Measurements from ENCODE around the gene SH3PXD2B.
"Not testable (repeated sequence)": the region's sequence is repeated elsewhere in the genome, so short reads cannot be mapped to it uniquely, and the experiment has no call there.

Gene SH3PXD2B

GRCh38 chr5:172305380-172305779 is 148.9 kb downstream of the SH3PXD2B start:
- FAIRE-seq (no peak), DNase-seq (ENCODE audit: insufficient read length) (no peak)
- TF ChIP-seq POLR2A (IDR thresholded peaks at IDR 0.05; ENCODE audit: low read depth, low read length) = no peak
- TF ChIP-seq TAF1 (IDR thresholded peaks at IDR 0.05; ENCODE audit: borderline replicate concordance, low read depth, low read length) = no peak
- no peak for TF ChIP-seq POLR2AphosphoS5 (IDR thresholded peaks at IDR 0.05; ENCODE audit: low read depth, low read length)

GRCh38 chr5:172303572-172304335 is 150.6 kb downstream of the SH3PXD2B start:
- FAIRE-seq (no peak), DNase-seq (ENCODE audit: insufficient read length) (no peak)
- TF ChIP-seq TAF1 (IDR thresholded peaks at IDR 0.05; ENCODE audit: borderline replicate concordance, low read depth, low read length) (no peak), POLR2A (IDR thresholded peaks at IDR 0.05; ENCODE audit: low read depth, low read length) (peak; percentile 45; the same call in 1 of the 2 replicates)

- FAIRE-seq (no peak), DNase-seq (ENCODE audit: insufficient read length) (no peak)
- no peak for TF ChIP-seq POLR2A (IDR thresholded peaks at IDR 0.05; ENCODE audit: low read depth, low read length)
- TF ChIP-seq POLR2AphosphoS5 (IDR thresholded peaks at IDR 0.05; ENCODE audit: low read depth, low read length) = no peak
- TF ChIP-seq TAF1 (IDR thresholded peaks at IDR 0.05; ENCODE audit: borderline replicate concordance, low read depth, low read length) = no peak
Measured at GRCh38 chr5:172303162-172303561, 151.2 kb downstream of the SH3PXD2B start.

- FAIRE-seq (no peak), DNase-seq (ENCODE audit: insufficient read length) (no peak)
- TF ChIP-seq POLR2AphosphoS5 (IDR thresholded peaks at IDR 0.05; ENCODE audit: low read depth, low read length) (no peak), POLR2A (IDR thresholded peaks at IDR 0.05; ENCODE audit: low read depth, low read length) (no peak), TAF1 (IDR thresholded peaks at IDR 0.05; ENCODE audit: borderline replicate concordance, low read depth, low read length) (no peak)
Measured at GRCh38 chr5:172302047-172302710, 152.1 kb downstream of the SH3PXD2B start.

GRCh38 chr5:172299916-172300439 is 154.3 kb downstream of the SH3PXD2B start:
- DNase-seq (ENCODE audit: insufficient read length) (no peak), FAIRE-seq (no peak)
- no peak for TF ChIP-seq POLR2AphosphoS5 (IDR thresholded peaks at IDR 0.05; ENCODE audit: low read depth, low read length)
- TF ChIP-seq POLR2A (IDR thresholded peaks at IDR 0.05; ENCODE audit: low read depth, low read length) = no peak
- no peak for TF ChIP-seq TAF1 (IDR thresholded peaks at IDR 0.05; ENCODE audit: borderline replicate concordance, low read depth, low read length)

- TF ChIP-seq POLR2A (IDR thresholded peaks at IDR 0.05; ENCODE audit: low read depth, low read length) (no peak), TAF1 (IDR thresholded peaks at IDR 0.05; ENCODE audit: borderline replicate concordance, low read depth, low read length) (no peak), POLR2AphosphoS5 (IDR thresholded peaks at IDR 0.05; ENCODE audit: low read depth, low read length) (no peak)
- DNase-seq (ENCODE audit: insufficient read length) = no peak
- FAIRE-seq = no peak
Measured at GRCh38 chr5:172294831-172295230, 159.5 kb downstream of the SH3PXD2B start.

GRCh38 chr5:172293745-172294342 is 160.5 kb downstream of the SH3PXD2B start:
- FAIRE-seq (peak; percentile 89), DNase-seq (ENCODE audit: insufficient read length) (no peak)
- TF ChIP-seq POLR2AphosphoS5 (IDR thresholded peaks at IDR 0.05; ENCODE audit: low read depth, low read length) = no peak
- TF ChIP-seq TAF1 (IDR thresholded peaks at IDR 0.05; ENCODE audit: borderline replicate concordance, low read depth, low read length) = no peak
- no peak for TF ChIP-seq POLR2A (IDR thresholded peaks at IDR 0.05; ENCODE audit: low read depth, low read length)

GRCh38 chr5:172293054-172293744 is 161.1 kb downstream of the SH3PXD2B start:
- TF ChIP-seq POLR2A (IDR thresholded peaks at IDR 0.05; ENCODE audit: low read depth, low read length) (no peak), TAF1 (IDR thresholded peaks at IDR 0.05; ENCODE audit: borderline replicate concordance, low read depth, low read length) (no peak), POLR2AphosphoS5 (IDR thresholded peaks at IDR 0.05; ENCODE audit: low read depth, low read length) (no peak)
- FAIRE-seq = no peak
- no peak for DNase-seq (ENCODE audit: insufficient read length)

- not testable (repeated sequence) for DNase-seq (ENCODE audit: insufficient read length); FAIRE-seq
Measured at GRCh38 chr5:172291837-172292236, 162.5 kb downstream of the SH3PXD2B start.

- TF ChIP-seq TAF1 (IDR thresholded peaks at IDR 0.05; ENCODE audit: borderline replicate concordance, low read depth, low read length) (no peak), POLR2AphosphoS5 (IDR thresholded peaks at IDR 0.05; ENCODE audit: low read depth, low read length) (no peak), POLR2A (IDR thresholded peaks at IDR 0.05; ENCODE audit: low read depth, low read length) (no peak)
- DNase-seq (ENCODE audit: insufficient read length) = no peak
- FAIRE-seq = no peak
Measured at GRCh38 chr5:172288465-172288864, 165.9 kb downstream of the SH3PXD2B start.

GRCh38 chr5:172287140-172287539 is 167.2 kb downstream of the SH3PXD2B start:
- not testable (repeated sequence) for FAIRE-seq; DNase-seq (ENCODE audit: insufficient read length)

Data from GM12892 (cell line).